ENCODE measurements around the gene TSPAN10.

Gene TSPAN10

DNA sequence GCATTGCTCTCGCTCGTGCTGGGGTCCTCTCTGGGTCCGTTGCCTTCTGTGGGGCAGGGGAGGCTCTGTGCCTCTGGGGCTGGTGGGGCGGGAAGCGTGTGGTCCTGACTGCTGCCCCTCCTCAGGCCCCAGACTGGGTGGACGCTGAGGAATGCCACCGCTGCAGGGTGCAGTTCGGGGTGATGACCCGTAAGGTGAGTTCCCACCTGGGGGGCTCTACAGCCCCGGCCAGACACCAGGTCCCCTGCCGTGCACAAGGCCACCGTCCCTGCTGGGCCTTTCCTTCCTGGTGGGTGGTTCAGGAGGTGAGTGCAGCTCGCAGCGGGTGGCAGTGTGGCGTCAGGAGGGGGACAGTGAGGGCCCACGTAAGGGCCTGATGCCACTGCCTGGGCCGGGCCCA, 53.6 kb downstream of the TSPAN10 start:
- DNase-seq: no peak

DNA sequence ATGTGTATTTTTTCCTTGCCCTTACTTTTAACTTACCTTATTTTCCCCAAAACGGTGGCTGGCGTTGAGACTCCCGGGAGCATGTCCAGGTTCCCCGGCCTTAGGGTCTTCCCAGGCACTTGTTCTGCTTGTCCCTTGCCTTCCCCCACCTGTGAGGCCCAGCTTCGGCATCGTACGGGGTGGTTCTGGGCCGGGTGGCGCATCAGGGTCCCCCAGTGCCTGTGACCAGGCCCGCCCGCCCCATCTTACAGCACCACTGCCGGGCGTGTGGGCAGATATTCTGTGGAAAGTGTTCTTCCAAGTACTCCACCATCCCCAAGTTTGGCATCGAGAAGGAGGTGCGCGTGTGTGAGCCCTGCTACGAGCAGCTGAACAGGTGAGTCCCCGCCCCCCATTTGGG, 54.2 kb downstream of the TSPAN10 start:
- DNase-seq: no peak

DNA sequence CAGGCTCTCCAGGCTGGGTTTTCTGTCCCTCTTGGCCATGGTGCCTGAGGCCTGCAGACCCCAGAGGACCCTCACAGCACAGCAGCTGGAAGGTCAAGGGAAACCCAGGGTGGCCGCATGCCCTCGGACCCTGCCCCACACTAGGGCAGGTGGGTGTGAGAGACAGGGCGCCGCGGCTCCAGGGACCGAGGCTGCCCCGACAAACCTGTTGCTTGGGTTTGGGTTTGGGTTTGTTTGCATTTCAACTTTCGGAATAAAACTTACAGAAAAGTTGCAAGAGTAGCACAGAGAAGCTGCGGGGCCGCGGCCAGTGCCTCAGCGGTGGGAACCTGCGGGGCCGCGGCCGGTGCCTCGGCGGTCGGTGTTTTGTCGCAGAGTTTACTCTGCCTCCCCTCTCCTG, 54.6 kb downstream of the TSPAN10 start:
- DNase-seq: no peak

DNA sequence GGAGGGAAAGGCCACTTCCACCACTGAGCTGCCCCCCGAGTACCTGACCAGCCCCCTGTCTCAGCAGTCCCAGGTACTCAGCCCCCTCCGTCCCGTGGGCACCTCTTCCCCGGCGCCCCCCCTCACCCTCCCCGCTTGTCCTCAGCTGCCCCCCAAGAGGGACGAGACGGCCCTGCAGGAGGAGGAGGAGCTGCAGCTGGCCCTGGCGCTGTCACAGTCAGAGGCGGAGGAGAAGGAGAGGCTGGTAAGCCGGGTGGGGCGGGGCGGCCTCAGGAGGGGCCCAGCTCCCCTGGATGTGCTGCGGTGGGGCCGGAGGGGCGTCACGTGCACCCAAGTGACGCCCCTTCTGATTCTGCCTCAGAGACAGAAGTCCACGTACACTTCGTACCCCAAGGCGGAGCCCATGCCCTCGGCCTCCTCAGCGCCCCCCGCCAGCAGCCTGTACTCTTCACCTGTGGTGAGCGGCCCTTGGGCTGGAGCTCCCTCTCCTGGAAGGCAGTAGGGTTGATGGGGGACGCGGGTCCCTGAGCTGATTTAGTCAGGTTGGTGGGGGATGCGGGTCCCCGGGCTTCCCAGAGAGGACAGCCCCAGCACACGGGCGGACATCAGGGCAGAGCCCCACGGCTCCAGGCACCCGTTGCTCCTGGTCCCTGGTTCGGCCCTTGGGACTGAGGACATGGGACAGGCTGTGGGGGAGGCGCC, 56.7 kb downstream of the TSPAN10 start:
- no peak for DNase-seq

DNA sequence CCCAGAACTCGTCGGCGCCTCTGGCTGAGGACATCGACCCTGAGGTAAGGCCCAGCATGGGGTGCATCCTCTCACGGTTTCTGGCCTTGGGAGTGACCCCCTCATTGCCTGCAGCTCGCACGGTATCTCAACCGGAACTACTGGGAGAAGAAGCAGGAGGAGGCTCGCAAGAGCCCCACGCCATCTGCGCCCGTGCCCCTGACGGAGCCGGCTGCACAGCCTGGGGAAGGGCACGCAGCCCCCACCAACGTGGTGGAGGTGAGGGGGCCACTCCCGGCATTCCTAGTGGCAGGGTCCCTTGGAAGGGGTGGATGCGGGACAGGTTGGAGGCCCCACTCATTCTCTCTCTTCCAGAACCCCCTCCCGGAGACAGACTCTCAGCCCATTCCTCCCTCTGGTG, 57.8 kb downstream of the TSPAN10 start:
- DNase-seq: no peak

DNA sequence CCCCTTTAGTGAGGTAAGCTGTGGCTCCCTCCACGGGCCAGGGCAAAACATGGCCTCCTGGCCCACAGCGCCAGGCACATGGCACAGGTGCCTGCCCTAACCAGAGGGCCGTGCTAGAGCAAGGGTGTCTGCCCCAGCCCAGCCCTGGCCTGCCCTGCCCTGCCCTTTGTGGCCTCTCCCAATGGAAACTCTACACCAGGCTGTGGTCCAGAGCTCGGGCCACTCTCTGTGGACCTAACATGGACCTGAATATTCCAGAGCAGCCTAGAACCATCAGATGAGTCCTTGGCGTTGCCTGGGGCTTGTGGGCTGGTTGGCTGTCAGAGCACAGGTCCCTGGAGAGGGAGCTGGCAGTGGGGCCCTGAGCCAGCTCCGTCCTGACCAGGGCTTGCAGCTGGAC, 58.2 kb downstream of the TSPAN10 start:
- no peak for DNase-seq

DNA sequence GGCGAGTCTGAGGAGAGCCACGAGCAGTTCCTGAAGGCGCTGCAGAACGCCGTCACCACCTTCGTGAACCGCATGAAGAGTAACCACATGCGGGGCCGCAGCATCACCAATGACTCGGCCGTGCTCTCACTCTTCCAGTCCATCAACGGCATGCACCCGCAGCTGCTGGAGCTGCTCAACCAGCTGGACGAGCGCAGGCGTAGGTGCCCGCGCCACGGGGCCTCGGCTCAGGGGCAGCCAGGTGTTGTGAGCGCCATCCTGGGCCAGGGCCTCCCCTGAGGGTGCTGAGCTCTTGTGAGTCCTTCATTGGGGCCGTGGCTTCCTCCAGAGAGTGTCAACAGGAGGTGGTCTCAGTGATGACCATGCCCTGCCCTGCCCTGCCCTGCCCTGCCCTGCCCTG, 58.8 kb downstream of the TSPAN10 start:
- DNase-seq: no peak

DNA sequence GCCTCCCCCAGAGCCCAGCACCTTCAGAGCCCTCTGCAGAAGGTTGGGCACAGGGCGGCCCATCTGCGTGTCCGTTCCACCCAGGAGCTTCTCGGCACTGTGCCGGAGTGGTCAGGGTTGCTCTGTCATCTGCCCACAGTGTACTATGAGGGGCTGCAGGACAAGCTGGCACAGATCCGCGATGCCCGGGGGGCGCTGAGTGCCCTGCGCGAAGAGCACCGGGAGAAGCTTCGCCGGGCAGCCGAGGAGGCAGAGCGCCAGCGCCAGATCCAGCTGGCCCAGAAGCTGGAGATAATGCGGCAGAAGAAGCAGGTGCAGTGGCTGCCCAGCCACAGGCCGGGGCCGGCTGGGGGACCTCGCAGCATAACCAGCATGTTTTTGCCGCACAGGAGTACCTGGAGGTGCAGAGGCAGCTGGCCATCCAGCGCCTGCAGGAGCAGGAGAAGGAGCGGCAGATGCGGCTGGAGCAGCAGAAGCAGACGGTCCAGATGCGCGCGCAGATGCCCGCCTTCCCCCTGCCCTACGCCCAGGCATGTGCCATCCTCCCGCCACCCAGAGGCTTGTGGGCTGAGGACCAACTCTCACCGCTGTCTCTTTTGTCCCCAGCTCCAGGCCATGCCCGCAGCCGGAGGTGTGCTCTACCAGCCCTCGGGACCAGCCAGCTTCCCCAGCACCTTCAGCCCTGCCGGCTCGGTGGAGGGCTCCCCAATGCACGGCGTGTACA, 59.4 kb downstream of the TSPAN10 start:
- DNase-seq: no peak

DNA sequence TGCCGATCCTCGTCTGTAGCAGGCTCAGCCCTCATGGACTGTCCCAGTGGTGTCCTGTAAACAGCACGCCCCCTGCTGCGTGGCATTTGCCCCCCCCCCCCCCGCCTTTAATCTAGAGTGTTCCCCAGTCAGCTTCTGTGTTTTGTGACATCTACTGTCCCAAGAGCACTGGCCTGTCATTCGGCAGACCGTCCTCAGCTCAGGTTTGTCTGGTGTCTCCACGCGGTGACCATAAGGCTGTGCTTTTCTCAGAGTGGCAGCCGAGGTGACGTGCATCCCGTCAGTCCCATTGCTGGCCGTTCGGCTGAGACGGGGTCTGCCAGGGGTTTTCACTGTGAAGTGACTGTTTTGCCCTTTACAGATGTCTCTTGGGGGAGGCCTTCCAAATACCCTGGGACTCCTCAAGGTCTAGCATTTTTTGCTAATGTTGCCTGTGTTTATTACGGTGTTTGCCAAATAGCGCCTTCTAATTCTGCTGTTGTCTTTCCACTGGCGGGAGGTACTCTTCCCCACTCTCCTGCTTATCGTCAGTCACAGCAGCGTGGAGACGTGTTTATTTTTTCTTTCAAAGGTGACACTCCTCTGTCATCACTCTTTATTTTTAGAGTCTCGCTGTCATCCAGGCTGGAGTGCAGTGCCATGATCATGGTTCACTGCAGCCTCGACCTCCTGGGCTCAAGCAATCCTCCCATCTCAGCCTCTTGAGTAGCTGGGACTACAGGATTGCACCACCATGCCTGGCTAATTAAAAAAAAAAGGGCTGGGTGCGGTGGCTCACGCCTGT, 60.5 kb downstream of the TSPAN10 start:
- DNase-seq: no peak
